NCI-H748 (cell line): ENCODE measurements around the gene TMEM198.

ENCODE experiments used
- DNase-seq: peaks from one replicate; lab custom pipeline; 2025; ENCODE audit not compliant: unreplicated experiment; lab: John Stamatoyannopoulos, UW

The TMEM198 gene

GRCh38 chr2:219575566-219576504, 32.0 kb downstream of the TMEM198 start:
- DNase-seq: peak; percentile 44

GRCh38 chr2:219576505-219577388, 32.9 kb downstream of the TMEM198 start:
- DNase-seq: peak; percentile 94

GRCh38 chr2:219578811-219579613, 35.2 kb downstream of the TMEM198 start:
- DNase-seq: no peak

- no peak for DNase-seq
These were observed 37.5 kb downstream of the TMEM198 start for GRCh38 chr2:219581346-219581745.

GRCh38 chr2:219591091-219591490, 47.3 kb downstream of the TMEM198 start:
- DNase-seq: no peak

- DNase-seq: no peak
These were observed 48.9 kb downstream of the TMEM198 start for GRCh38 chr2:219592736-219593135.

GRCh38 chr2:219593154-219593553, 49.3 kb downstream of the TMEM198 start:
- DNase-seq: no peak

GRCh38 chr2:219595256-219595655, 51.4 kb downstream of the TMEM198 start:
- DNase-seq: no peak

- DNase-seq: no peak
These were observed 53.2 kb downstream of the TMEM198 start for GRCh38 chr2:219596954-219597551.

GRCh38 chr2:219597552-219598307, 53.9 kb downstream of the TMEM198 start, which contains the start of gene STK11IP:
TSS of gene STK11IP (plus strand) at chr2:219597857. CDS start at chr2:219598120, 263 bp downstream.
- DNase-seq: peak; percentile 98

GRCh38 chr2:219598308-219599078, 54.7 kb downstream of the TMEM198 start:
- peak; percentile 45 for DNase-seq
